Hematopoietic multipotent progenitor cell (in vitro differentiated cells): ENCODE measurements around the gene TOP3B. TPM values are rescaled to one million over a fixed set of nuclear protein-coding genes. Genes with fewer than 3 reads are reported as not detected.
"Not testable (repeated sequence)": the region's sequence is repeated elsewhere in the genome, so short reads cannot be mapped to it uniquely, and the experiment has no call there.

Experiments
- DNase-seq, 3 donors: peaks; one replicate each; pipeline ENCODE4 v3.0.0-alpha.2; 2011 to 2015; ENCODE audit warnings: low read depth in 2 of 3, low spot score in 2 of 3
- total RNA-seq: library from RNA; depleted of rRNA; stranded (reverse); fragments of >200 nt; gene quantifications from one replicate; pipeline ENCODE4 v1.2.3, GENCODE V29; 2012

Gene TOP3B
- total RNA-seq, 1 donor, result 39.0 TPM

GRCh38 chr22:21910367-21910766, 72.2 kb downstream of the TOP3B start:
- not testable (repeated sequence) for DNase-seq

DNA sequence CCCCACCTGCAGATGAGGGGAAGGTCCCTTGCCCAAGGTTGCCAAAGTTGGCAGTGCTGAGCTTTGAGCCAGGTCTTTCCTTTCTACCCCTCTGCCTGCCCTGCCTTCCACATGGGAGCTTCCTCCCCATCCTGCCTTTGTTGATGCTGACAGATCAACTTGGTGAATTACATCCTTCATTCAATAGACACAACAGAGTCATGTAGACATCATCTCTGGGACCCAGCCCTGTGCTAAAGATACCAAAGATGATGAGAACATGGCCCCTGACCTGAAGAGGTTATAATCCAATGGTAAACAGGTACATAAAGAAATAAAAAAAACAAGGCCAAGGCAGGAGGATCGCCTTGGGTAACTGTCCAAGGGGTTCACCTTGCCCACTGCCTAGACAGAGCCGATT, 72.7 kb downstream of the TOP3B start:
- DNase-seq, result no peak

- no peak for DNase-seq
Measured at GRCh38 chr22:21907638-21908522, 74.7 kb downstream of the TOP3B start.

Other genes starting within 250 kb of the TOP3B start
- gene YPEL1, start 247.0 kb downstream of the TOP3B start, total RNA-seq, result 11.8 TPM
- 38.8 TPM for gene MAPK1, start 115.1 kb downstream of the TOP3B start, total RNA-seq
- gene PPM1F, start 29.9 kb downstream of the TOP3B start, total RNA-seq, result 90.8 TPM